Measurements from ENCODE around the gene ZNF230. TPM values are rescaled to one million over a fixed set of nuclear protein-coding genes. Genes with fewer than 3 reads are reported as not detected.
A peak's percentile ranks its signal among the peaks of the same experiment; 100 is the strongest.

ZNF230 gene
- 2.1 TPM for total RNA-seq
- long read RNA-seq, full-length matches to known transcripts = 3 of 3 reads
- long read RNA-seq, partial matches to known transcripts = 0 of 3 reads
- long read RNA-seq, other reads (novel, unspliced or antisense) = 0 of 3 reads

GRCh38 chr19:44002566-44003460 lies at the start of gene ZNF230:
ZNF230 (plus strand) TSS chr19:44002957; CDS start chr19:44007079, 4,122 bp downstream.
- intact Hi-C loops (cut with DNase I) = loop anchor here (1.0 to 10.0 kb wide), 2 partner anchors 19 to 52 kb away; partner anchors contain the start of genes ZNF155 and ZNF223
- ATAC-seq = peak; percentile 99

GRCh38 chr19:43956827-43957226 lies 45.9 kb upstream of the ZNF230 start:
- ATAC-seq = no peak
- no peak for DNase-seq (ENCODE audit: missing footprints)
- intact Hi-C loops (cut with DNase I) = no loop called here

More at GRCh38 chr19:44002566-44003460, at the start of gene ZNF230:
- DNase-seq (ENCODE audit: missing footprints) = peak; percentile 91

GRCh38 chr19:43957891-43958290 lies 44.9 kb upstream of the ZNF230 start:
- intact Hi-C loops (cut with DNase I) = no loop called here
- DNase-seq (ENCODE audit: missing footprints) = no peak
- no peak for ATAC-seq

GRCh38 chr19:43960411-43960810 lies 42.3 kb upstream of the ZNF230 start:
- ATAC-seq (no peak), DNase-seq (ENCODE audit: missing footprints) (no peak)
- intact Hi-C loops (cut with DNase I) = no loop called here

- ATAC-seq = no peak
- no peak for DNase-seq (ENCODE audit: missing footprints)
- intact Hi-C loops (cut with DNase I) = no loop called here
These were observed 36.6 kb upstream of the ZNF230 start for GRCh38 chr19:43966079-43966694.

GRCh38 chr19:43976732-43977131 lies 26.0 kb upstream of the ZNF230 start:
- intact Hi-C loops (cut with DNase I) = no loop called here
- no peak for ATAC-seq
- no peak for DNase-seq (ENCODE audit: missing footprints)

- no peak for ATAC-seq
- no peak for DNase-seq (ENCODE audit: missing footprints)
- intact Hi-C loops (cut with DNase I) = loop anchor here (5.0 kb wide), 1 partner anchor 46 kb away; the partner anchor contains the start of gene ZNF45
These were observed 19.2 kb upstream of the ZNF230 start for GRCh38 chr19:43983544-43983911.

GRCh38 chr19:43983912-43984686 lies 18.7 kb upstream of the ZNF230 start, which contains the start of gene ZNF155:
ZNF155 (plus strand) TSS chr19:43984188; CDS start chr19:43988544, 4,356 bp downstream.
- ATAC-seq (peak; percentile 100), DNase-seq (ENCODE audit: missing footprints) (peak; percentile 93)
- intact Hi-C loops (cut with DNase I) = loop anchor here (1.0 to 5.0 kb wide), 2 partner anchors 18 to 47 kb away; partner anchors contain the start of genes ZNF230 and ZNF45

- ATAC-seq (peak; percentile 51), DNase-seq (ENCODE audit: missing footprints) (no peak)
- intact Hi-C loops (cut with DNase I) = loop anchor here (1.0 to 5.0 kb wide), 2 partner anchors 18 to 47 kb away; partner anchors contain the start of genes ZNF230 and ZNF45
These were observed 18.1 kb upstream of the ZNF230 start for GRCh38 chr19:43984687-43985000.

- intact Hi-C loops (cut with DNase I) = no loop called here
- no peak for ATAC-seq
- no peak for DNase-seq (ENCODE audit: missing footprints)
These were observed 5.0 kb upstream of the ZNF230 start for GRCh38 chr19:43997631-43998290.

GRCh38 chr19:44002212-44002565 lies 568 bp upstream of the ZNF230 start:
- intact Hi-C loops (cut with DNase I) = loop anchor here (1.0 to 10.0 kb wide), 2 partner anchors 18 to 53 kb away; partner anchors contain the start of genes ZNF155 and ZNF223
- DNase-seq (ENCODE audit: missing footprints) (no peak), ATAC-seq (no peak)

- ATAC-seq = no peak
These were observed 778 bp downstream of the ZNF230 start for GRCh38 chr19:44003461-44004009.

GRCh38 chr19:44005973-44006372 lies 3.2 kb downstream of the ZNF230 start:
- intact Hi-C loops (cut with DNase I) = loop anchor here (10.0 kb wide), 1 partner anchor 49 kb away; the partner anchor contains the start of gene ZNF223
- DNase-seq (ENCODE audit: missing footprints) = no peak
- no peak for ATAC-seq

More at GRCh38 chr19:44003461-44004009, 778 bp downstream of the ZNF230 start:
- intact Hi-C loops (cut with DNase I) = loop anchor here (10.0 kb wide), 1 partner anchor 51 kb away; the partner anchor contains the start of gene ZNF223
- DNase-seq (ENCODE audit: missing footprints) = no peak

GRCh38 chr19:44007473-44007872 lies 4.7 kb downstream of the ZNF230 start:
- DNase-seq (ENCODE audit: missing footprints) (no peak), ATAC-seq (no peak)
- intact Hi-C loops (cut with DNase I) = loop anchor here (10.0 kb wide), 1 partner anchor 47 kb away; the partner anchor contains the start of gene ZNF223

GRCh38 chr19:44010468-44010867 lies 7.7 kb downstream of the ZNF230 start:
- ATAC-seq = no peak
- intact Hi-C loops (cut with DNase I) = no loop called here
- no peak for DNase-seq (ENCODE audit: missing footprints)

GRCh38 chr19:44019498-44019897 lies 16.7 kb downstream of the ZNF230 start:
- intact Hi-C loops (cut with DNase I) = no loop called here
- ATAC-seq = no peak
- no peak for DNase-seq (ENCODE audit: missing footprints)

GRCh38 chr19:44021221-44021620 lies 18.5 kb downstream of the ZNF230 start:
- DNase-seq (ENCODE audit: missing footprints) (no peak), ATAC-seq (no peak)
- intact Hi-C loops (cut with DNase I) = no loop called here

GRCh38 chr19:44024900-44025216 lies 22.1 kb downstream of the ZNF230 start:
- ATAC-seq (peak; percentile 31), DNase-seq (ENCODE audit: missing footprints) (no peak)
- intact Hi-C loops (cut with DNase I) = loop anchor here (1.0 kb wide), 1 partner anchor 26 kb away; no protein-coding TSS in a partner anchor

All from Right ventricle myocardium inferior (tissue), 1 donor.